Measurements from ENCODE around the gene PLVAP.

The PLVAP gene

GRCh38 chr19:17333611-17334413 is 43.3 kb downstream of the PLVAP start:
- DNase-seq (ENCODE audit: low read depth): peak; percentile 55

- DNase-seq (ENCODE audit: low read depth): no peak
Measured at GRCh38 chr19:17332677-17333581, 44.2 kb downstream of the PLVAP start.

- DNase-seq (ENCODE audit: low read depth): no peak
Measured at GRCh38 chr19:17332360-17332676, 44.8 kb downstream of the PLVAP start.

- no peak for DNase-seq (ENCODE audit: low read depth)
Measured at GRCh38 chr19:17331045-17331558, 46.0 kb downstream of the PLVAP start.

GRCh38 chr19:17330262-17331044 is 46.7 kb downstream of the PLVAP start:
- DNase-seq (ENCODE audit: low read depth): no peak

DNA sequence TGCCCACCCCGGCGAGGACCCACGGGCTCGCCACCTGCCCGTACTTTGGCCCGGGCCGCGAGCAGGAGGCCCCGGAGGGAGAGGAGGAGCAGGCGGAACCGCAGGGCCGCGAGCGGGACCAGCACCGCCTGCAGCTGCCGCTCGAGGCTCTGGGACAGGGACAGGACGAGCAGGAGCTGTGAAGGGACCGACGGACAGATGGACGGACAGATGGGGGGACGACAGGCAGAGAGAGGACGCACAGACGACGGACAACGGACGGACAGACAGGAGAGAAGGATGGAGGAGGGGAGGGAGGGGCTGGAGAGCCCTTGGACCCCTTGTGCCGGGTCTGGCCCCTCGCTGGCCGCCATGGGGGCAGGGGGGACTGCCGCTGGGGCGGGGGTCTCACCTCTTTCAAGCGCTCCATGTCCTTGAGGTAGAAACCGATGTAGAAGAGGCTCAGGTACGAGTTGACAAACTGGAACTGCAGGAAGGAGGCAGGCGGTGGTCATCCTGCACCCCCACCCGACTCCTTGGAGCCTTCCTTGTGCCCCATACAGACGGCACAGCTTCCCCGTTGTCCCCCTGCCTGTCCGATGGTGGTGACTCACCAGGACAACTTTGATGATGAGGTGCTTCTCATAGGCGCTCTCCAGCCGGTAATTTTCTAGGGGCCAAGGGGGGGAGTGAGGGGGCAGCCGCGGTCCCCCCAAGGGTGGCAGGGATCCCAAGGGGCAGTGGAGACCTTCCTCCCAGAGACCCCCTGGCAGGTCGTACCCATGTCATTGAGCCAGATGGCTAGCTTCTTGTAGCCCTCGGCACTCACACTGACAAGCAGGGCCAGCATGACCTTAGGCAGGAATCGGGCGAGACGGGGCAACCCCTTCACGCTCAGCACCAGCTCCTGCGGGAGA is 47.5 kb downstream of the PLVAP start:
- no peak for DNase-seq (ENCODE audit: low read depth)

DNA sequence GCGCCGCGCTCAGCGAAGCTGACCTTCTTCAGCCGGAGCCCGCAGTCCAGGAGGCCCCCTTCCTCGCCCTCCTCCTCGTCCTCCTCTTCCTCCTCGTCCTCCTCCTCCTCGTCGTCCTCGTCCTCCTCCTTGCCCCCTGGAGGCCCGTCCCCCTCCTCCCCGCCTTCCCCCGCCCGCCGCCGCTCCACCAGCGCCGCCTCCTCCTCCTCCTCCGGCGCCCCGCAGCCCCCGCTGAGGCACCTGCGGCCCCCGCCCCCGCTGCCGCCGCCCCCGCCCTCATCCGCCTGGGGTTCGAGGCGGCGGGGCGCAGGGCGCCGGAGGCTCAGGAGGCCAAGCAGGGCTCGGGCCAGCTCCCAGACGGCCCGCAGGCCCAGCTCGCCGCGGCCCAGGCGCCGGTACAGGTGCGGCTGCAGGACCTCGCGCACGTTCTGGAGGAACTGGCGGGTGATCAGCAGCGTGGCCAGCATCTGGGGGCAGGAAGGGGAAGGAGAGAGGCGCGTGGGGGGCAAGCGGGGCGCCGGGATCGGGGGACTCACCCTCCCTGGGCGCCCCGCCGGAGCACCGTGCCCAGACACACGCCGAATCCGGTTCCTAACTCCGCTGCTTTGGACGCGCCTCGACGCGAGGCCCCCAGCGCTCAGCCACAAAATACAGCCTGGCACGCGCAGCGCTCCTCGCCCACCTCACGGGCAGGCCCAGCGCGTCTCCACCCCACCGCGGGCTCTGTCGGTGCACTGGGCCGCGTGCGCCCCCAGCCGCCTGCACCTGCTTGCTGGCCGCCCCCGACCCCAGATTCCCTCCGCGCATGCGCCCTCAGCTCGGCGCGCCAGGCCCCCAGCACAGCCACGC is 48.4 kb downstream of the PLVAP start:
- peak; percentile 36 for DNase-seq (ENCODE audit: low read depth)

DNA sequence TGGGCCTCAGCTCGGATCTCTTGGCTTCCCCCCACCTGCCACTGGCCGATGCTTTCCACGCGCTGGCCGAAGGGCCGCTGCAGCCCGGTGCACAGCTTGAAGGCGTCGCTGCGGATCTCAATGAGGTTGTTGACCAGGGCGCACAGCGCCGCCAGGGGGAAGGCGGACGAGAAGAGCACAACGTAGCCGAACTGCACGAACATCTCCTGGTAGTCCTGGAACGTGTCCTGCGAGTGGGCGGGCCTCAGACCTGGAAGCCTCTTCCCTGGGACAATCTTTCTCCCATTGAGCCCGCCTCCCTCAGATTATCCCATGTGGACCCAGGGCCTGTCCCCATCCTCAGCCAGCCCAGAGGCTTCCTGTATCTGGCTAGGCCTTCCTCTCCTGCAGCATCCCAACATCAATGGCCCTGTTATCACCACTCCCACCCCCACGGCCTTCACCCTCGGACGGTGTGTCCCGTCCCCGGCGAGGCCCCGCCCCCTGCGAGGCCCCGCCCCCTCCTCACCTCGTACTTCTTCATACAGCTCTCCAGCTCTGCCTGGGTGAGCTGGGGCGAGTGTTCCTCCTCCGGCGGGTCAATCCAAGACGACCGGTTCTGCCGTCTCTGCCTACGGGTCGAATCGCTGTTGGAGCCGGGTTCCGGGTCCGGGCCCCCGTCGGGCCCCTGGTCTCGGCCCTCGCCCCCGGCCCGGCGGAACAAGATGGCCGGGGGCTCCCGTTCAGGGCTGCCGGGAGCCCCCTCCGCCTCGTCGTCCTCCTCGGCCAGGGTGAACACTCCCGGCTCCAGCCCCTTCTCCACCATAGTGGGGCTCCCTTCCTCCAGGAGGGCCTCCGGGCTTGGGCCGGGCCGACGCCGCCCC is 49.3 kb downstream of the PLVAP start:
- DNase-seq (ENCODE audit: low read depth): peak; percentile 49

DNA sequence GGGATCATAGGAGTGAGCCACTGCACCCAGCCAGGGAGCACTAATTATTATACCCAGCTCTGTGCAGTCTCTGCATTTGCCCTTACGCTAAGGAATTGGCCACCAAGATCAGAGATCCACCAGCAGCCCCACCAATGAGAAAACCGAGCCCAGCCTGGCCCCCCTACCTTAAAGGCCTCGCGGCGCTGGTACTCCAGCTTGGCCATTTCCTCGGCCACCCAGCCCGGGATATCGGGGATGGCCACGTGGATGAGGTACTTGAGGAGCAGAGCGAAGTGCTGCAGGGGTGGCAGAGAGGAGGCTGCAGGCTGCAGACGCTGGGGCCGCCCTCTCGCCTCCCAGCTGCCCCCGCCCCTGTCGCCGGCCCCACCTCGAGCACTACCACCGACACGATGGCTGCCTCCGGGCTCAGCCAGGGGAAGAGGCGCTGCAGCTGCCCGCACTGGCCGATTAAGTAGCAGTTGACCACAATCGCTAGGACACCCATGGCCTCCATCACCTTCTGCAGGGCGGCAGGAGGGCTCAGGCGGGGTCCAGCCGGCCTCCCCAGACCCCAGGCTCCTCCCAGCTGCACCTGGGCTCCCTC is 50.0 kb downstream of the PLVAP start:
- DNase-seq (ENCODE audit: low read depth): no peak

GRCh38 chr19:17326595-17326966 is 50.6 kb downstream of the PLVAP start:
- no peak for DNase-seq (ENCODE audit: low read depth)

- no peak for DNase-seq (ENCODE audit: low read depth)
Measured at GRCh38 chr19:17325881-17326594, 51.1 kb downstream of the PLVAP start.

DNA sequence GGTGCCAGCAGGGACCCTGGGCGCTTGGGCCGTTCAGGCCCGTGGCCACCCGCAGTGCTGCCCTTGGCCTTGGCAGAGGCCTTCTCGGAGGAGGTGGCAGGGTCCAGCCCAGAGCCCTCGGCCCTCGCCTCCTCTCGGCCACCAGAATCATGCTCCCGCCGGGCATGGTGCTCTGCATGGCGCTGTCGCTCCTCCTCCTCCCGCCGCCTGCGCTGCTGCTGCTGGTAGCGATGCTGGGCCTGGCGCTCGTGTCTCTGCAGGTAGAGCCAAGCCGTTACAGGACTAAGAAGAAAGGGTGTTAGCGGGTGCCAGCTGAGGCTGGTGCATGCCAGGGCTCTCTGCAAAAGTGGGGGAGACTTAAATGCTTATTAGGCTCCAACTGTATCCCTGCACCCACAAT is 52.0 kb downstream of the PLVAP start:
- DNase-seq (ENCODE audit: low read depth): no peak

- DNase-seq (ENCODE audit: low read depth): no peak
Measured at GRCh38 chr19:17324357-17325114, 52.6 kb downstream of the PLVAP start.

GRCh38 chr19:17323964-17324332 is 53.2 kb downstream of the PLVAP start:
- no peak for DNase-seq (ENCODE audit: low read depth)

DNA sequence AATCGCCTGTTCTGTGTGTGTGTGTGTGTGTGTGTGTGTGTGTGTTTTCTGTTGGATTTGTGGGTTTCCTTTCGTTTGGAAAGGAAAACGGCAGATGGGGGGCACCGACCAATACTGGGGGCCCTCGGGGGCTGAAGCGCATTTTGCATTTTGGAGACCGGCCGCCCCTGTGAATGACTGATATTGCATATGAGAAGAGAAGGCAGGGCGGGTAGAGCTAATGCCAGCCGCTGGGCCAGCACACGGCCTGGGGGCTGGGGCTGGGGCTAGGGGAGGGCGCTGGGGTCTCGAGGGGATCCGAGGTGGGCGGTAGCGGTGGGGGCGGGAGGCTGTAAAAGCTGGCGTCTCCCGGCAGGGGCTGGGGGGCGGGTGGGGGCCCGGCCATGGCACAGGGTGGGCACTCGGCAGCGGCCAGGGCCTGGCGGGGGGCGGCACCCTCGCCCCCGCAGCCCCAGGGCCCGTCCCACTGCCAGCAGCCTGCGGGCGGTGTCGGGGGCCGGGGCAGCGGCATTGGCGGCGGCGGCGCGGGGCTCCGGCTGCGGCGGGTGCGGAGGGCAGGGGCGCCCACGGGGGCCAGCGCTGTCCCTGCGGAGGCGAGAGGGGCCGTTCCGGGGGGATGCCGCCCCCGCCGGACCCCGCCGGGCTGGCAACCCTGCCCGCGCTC is 53.7 kb downstream of the PLVAP start:
- DNase-seq (ENCODE audit: low read depth): no peak

- DNase-seq (ENCODE audit: low read depth): no peak
Measured at GRCh38 chr19:17322854-17323253, 54.3 kb downstream of the PLVAP start.

Data from activated T-cell treated with anti-CD3 and anti-CD28 coated beads for 1 hour (primary cell).